Activated effector memory CD4-positive, alpha-beta T cell treated with anti-CD3 and anti-CD28 coated beads, Interleukin-2, amount 50 U/mL, for 16 hours (primary cell): ENCODE results near the gene LILRA2.
"Not testable (repeated sequence)": the region's sequence is repeated elsewhere in the genome, so short reads cannot be mapped to it uniquely, and the experiment has no call there.

Experiments
- DNase-seq: peaks from one replicate; pipeline ENCODE4 v3.0.0-alpha.2; 2020

LILRA2 gene

GRCh38 chr19:54612428-54612827, 38.8 kb downstream of the LILRA2 start:
- DNase-seq: no peak

- DNase-seq: no peak
Observed at GRCh38 chr19:54614726-54615125, 41.1 kb downstream of the LILRA2 start.

- no peak for DNase-seq
Observed at GRCh38 chr19:54616057-54616456, 42.5 kb downstream of the LILRA2 start.

GRCh38 chr19:54616821-54617560, 43.4 kb downstream of the LILRA2 start:
- no peak for DNase-seq

GRCh38 chr19:54620464-54620863, 46.9 kb downstream of the LILRA2 start:
- no peak for DNase-seq

- no peak for DNase-seq
Observed at GRCh38 chr19:54622431-54622830, 48.8 kb downstream of the LILRA2 start.

- not testable (repeated sequence) for DNase-seq
Observed at GRCh38 chr19:54624234-54624633, 50.6 kb downstream of the LILRA2 start.

GRCh38 chr19:54624934-54625730, 51.5 kb downstream of the LILRA2 start:
- not testable (repeated sequence) for DNase-seq

- DNase-seq: no peak
Observed at GRCh38 chr19:54626757-54627156, 53.2 kb downstream of the LILRA2 start.

GRCh38 chr19:54627912-54628311, 54.3 kb downstream of the LILRA2 start:
- DNase-seq: not testable (repeated sequence)

- not testable (repeated sequence) for DNase-seq
Observed at GRCh38 chr19:54630262-54630661, 56.7 kb downstream of the LILRA2 start, which contains the start of gene LILRB1. Gene LILRB1 (plus strand): TSS chr19:54630484. CDS start chr19:54631074, 590 bp downstream.

- no peak for DNase-seq
Observed at GRCh38 chr19:54630782-54631181, 57.2 kb downstream of the LILRA2 start.

GRCh38 chr19:54631489-54632337, 58.1 kb downstream of the LILRA2 start:
- DNase-seq: not testable (repeated sequence)

GRCh38 chr19:54632517-54632916, 58.9 kb downstream of the LILRA2 start:
- DNase-seq: not testable (repeated sequence)

- DNase-seq: no peak
Observed at GRCh38 chr19:54633401-54633800, 59.8 kb downstream of the LILRA2 start.

GRCh38 chr19:54636081-54636480, 62.5 kb downstream of the LILRA2 start:
- not testable (repeated sequence) for DNase-seq

- DNase-seq: no peak
Observed at GRCh38 chr19:54638683-54639082, 65.1 kb downstream of the LILRA2 start.
